ENCODE measurements around the gene ANKHD1.

DNA sequence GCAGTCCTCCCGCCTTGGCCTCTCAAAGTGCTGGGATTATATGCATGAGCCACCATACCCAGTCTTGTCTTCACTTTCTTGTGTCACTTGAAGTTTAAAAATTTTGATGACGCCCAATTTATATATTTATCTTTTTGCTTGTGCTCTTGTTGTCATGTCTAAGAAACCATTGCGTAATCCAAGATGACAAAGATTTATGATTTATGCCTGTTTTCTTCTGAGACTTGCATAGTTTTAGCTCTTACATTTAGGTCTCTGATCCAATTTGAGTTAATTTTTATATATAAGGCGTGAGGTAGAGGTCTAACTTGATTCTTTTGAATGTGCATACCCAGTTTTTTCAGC lies 18.6 kb downstream of the ANKHD1 start:
- TF ChIP-seq POLR2AphosphoS5 (IDR thresholded peaks at IDR 0.05; ENCODE audit: borderline replicate concordance, low read depth, low read length) (no peak), EZH2 (IDR thresholded peaks at IDR 0.05) (no peak)

Measured in SK-N-MC (cell line).